Spleen (tissue), 13 donors: ENCODE data around the gene SLC9A7. TPM values are rescaled to one million over a fixed set of nuclear protein-coding genes. Genes with fewer than 3 reads are reported as not detected.

Source experiments
- DNase-seq: peaks from one replicate; pipeline ENCODE4 v3.0.0-alpha.2; 2020
- H3K27ac ChIP-seq, 8 donors: fragments of 200-600 bp; sonication (generic) in 7 of 8; 1 replicate in 4 of 8; 2 replicates in 4 of 8; pipeline versions ENCODE4 v1.5.0 to v1.8.0; 2016 to 2021; ENCODE audit warnings: inconsistent platforms in 4 of 8, mild to moderate bottlenecking in 4 of 8, moderate library complexity in 1 of 8
- H3K27me3 ChIP-seq, 7 donors: fragments of 200-600 bp; sonication (generic) in 6 of 7; replicated peaks in 1 of 7; 1 replicate in 4 of 7; 2 replicates in 3 of 7; pipeline versions ENCODE4 v1.5.0 to v1.8.0; 2016 to 2021; ENCODE audit warnings: inconsistent platforms in 3 of 7, mild to moderate bottlenecking in 1 of 7
- H3K36me3 ChIP-seq, 6 donors: fragments of 200-600 bp; sonication (generic) in 5 of 6; 1 replicate in 4 of 6; 2 replicates in 2 of 6; pipeline versions ENCODE4 v1.5.0 to v1.8.0; 2016 to 2021; ENCODE audit warnings: inconsistent platforms in 2 of 6
- H3K4me1 ChIP-seq, 6 donors: fragments of 200-600 bp; sonication (generic) in 5 of 6; 1 replicate in 3 of 6; 2 replicates in 3 of 6; pipeline versions ENCODE4 v1.5.0 to v1.8.0; 2016 to 2021; ENCODE audit warnings: inconsistent platforms in 3 of 6
- H3K4me3 ChIP-seq, 8 donors: fragments of 200-600 bp; sonication (generic) in 7 of 8; 1 replicate in 4 of 8; 2 replicates in 4 of 8; pipeline versions ENCODE4 v1.5.0 to v1.8.0; 2016 to 2021; ENCODE audit warnings: inconsistent platforms in 4 of 8, mild to moderate bottlenecking in 4 of 8, moderate library complexity in 2 of 8
- H3K9me3 ChIP-seq, 8 donors: fragments of 200-600 bp; sonication (generic) in 7 of 8; 1 replicate in 4 of 8; 2 replicates in 4 of 8; pipeline versions ENCODE4 v1.5.0 to v1.8.0; 2016 to 2021; ENCODE audit warnings: inconsistent platforms in 4 of 8
- POLR2A ChIP-seq, 3 donors: fragments of 450-650 bp; IDR thresholded peaks; one replicate each; pipeline ENCODE4 v1.5.1; 2017; ENCODE audit warnings: antibody characterized with exemption in 3 of 3, mild to moderate bottlenecking in 1 of 3
- POLR2AphosphoS5 ChIP-seq, 3 donors: sonication (generic); formaldehyde crosslinking; IDR thresholded peaks; one replicate each; pipeline ENCODE4 v1.5.1; 2017; ENCODE audit warnings: antibody characterized with exemption in 3 of 3
- WGBS, 5 donors: extraction: QIAGEN DNeasy Blood & Tissue Kit in 3 of 5; methylation state at CpG; one replicate each; pipeline versions ENCODE4 v1.1.5 to v1.1.7; 2013 to 2018; 5-methylcytosine and 5-hydroxymethylcytosine counted together
- intact Hi-C: fragments of 100-400 bp; cut with DNase I; formaldehyde crosslinking; loops from one replicate; pipeline ENCODE4 v1.15.0; 2023; ENCODE audit warnings: low total_unique reads
- long read RNA-seq, 2 donors: transcript quantifications; one replicate each; lab custom pipeline, GENCODE V29; 2026
- polyA plus RNA-seq, 3 donors: library from polyadenylated mRNA; stranded (reverse); fragments of 200-250 nt; gene quantifications; one replicate each; pipeline ENCODE4 v1.2.1, GENCODE V29; 2013
- total RNA-seq, 7 donors: library from RNA; depleted of rRNA in 3 of 7; stranded (reverse); fragments of >200 nt in 3 of 7; fragmentation: NEBNext Ultra II Directional in 4 of 7; extraction: Animal tissue kit (Norgen Biotek cat#: 25700) in 4 of 7; gene quantifications; one replicate each; pipeline versions ENCODE4 v1.1.0 to v1.2.1, GENCODE V29; 2016 to 2021
- TF ChIP-seq, protein P1 (sequence below), 11 experiments: fragments of 200-600 bp in 7 of 11; fragments of 450-650 bp in 4 of 11; sonication (generic) in 4 of 11; IDR thresholded peaks in 8 of 11; conservative IDR thresholded peaks in 3 of 11; 1 replicate in 7 of 11; 2 replicates in 4 of 11; pipeline versions ENCODE4 v1.4.0 to v1.8.0; 2016 to 2021; ENCODE audit warnings: antibody characterized with exemption in 11 of 11, inconsistent platforms in 4 of 11, mild to moderate bottlenecking in 1 of 11
- donor health status: healthy with polysubstance abuse.
- donor health status: DM: no; HTN: no; CAD: no; lungs with moderate emphysema.
- donor health status: DM: no; HTN: no; CAD: no.
- donor health status: Bipolar disorder and iron deficiency.
- donor health status: healthy.
- donor health status: DM: no; HTN: no; CAD: no.
- donor health status: DM: yes; HTN: yes; CAD: no.

The SLC9A7 gene
- 10 to 100 TPM in 6 of 7 donors, 1 to 10 TPM in 1; 9.3 to 25.2 (median 12.9) TPM for total RNA-seq
- polyA plus RNA-seq, result 1 to 10 TPM; 3.2 to 4.6 (median 4.6) TPM
- long read RNA-seq, donor 1, partial matches to known transcripts, result 6 of 6 reads
- long read RNA-seq, donor 1, other reads (novel, unspliced or antisense), result 0 of 6 reads
- long read RNA-seq, donor 2, result 0 reads

DNA sequence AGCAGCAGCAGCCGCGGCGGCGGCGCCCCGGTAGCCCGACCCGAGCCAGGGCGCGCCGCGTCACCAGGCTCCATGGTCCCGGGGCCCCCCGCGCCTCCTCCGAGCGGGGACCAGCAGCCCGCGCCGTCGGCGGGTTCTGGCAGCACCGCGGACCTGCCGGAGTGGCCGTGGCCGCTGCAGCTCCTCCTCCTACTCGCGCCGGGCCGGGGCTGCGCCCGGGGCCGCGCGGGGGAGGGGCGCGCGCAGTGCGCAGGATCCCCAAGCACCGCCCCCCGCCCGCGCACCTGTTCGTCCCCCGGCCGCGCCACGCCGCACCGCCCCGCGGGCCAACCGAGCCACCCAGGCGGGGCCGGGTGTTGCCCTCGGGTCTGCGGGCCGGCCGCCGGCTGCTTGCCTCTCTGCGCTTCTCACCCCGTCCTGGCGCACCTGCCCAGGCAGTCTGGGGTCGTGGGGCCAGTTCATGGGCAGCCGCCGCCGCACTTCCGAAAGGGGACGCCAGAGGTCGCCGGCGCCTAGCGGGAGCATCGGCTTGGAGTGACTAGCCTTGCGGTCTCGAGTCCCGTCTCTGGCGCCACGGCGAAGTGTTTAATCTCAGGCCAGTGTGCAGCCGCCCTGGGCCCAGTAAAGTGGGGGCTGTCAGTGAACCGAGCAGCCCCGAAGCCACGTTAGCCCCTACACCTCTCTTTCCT lies at the start of gene SLC9A7:
Gene SLC9A7, minus strand, starts transcription at position 163 of the 689 bp plus-strand sequence. Its CDS starts 89 bp downstream, at position 74.
- Histone ChIP-seq H3K27me3 (peaks cover 0 to 7% (median 0%) of the 10 kb centered on the region in 7 donors), H3K4me3 (peak within 1 kb of the TSS; percentile 27 to 80 (median 49)), H3K9me3 (peaks cover 0 to 16% (median 3%) of the 10 kb centered on the region in 8 donors), H3K4me1 (peaks cover 0 to 36% (median 5%) of the 10 kb centered on the region in 6 donors), H3K36me3 (no peaks in the 10 kb centered on the region), H3K27ac (peak within 1 kb of the TSS in 7 of 8 donors; percentile 29 to 86 (median 73))
- TF ChIP-seq POLR2AphosphoS5 (IDR thresholded peaks at IDR 0.05), result peak in 2 of 3 donors; percentile 67 to 71
- peak in 1 of 3 donors; percentile 34 for TF ChIP-seq POLR2A (IDR thresholded peaks at IDR 0.05)
- TF ChIP-seq, protein P1, sequence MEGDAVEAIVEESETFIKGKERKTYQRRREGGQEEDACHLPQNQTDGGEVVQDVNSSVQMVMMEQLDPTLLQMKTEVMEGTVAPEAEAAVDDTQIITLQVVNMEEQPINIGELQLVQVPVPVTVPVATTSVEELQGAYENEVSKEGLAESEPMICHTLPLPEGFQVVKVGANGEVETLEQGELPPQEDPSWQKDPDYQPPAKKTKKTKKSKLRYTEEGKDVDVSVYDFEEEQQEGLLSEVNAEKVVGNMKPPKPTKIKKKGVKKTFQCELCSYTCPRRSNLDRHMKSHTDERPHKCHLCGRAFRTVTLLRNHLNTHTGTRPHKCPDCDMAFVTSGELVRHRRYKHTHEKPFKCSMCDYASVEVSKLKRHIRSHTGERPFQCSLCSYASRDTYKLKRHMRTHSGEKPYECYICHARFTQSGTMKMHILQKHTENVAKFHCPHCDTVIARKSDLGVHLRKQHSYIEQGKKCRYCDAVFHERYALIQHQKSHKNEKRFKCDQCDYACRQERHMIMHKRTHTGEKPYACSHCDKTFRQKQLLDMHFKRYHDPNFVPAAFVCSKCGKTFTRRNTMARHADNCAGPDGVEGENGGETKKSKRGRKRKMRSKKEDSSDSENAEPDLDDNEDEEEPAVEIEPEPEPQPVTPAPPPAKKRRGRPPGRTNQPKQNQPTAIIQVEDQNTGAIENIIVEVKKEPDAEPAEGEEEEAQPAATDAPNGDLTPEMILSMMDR (IDR thresholded peaks at IDR 0.05 in 8 of 11, conservative IDR thresholded peaks at IDR 0.05 in 3 of 11), result peak; percentile 46 to 89 (median 79)
- intact Hi-C loops, result no loop called here
- 0 to 33% (median 0%) methylated on average over 8 to 81 of the region's 85 CpGs for WGBS, 5 donors
- peak; percentile 95 for DNase-seq

DNA sequence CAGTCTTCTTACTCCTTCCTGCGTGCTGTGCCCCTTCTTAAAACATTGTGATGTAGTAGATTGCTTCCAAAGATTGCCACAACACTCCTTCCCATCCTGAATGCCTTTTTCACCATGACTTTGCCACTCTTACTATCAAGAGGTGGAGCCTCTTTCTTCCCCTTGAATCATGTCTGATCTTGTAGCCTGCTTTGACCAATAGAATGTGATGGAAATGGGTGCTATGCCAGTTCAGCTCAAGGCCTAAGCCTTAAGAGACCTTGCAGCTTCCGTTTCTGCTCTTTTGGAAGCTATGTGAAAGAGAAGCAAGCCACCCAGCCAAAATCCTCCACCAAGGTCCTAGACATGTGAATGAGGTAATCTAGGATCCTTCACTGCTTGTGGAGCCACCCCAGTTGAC lies 46.4 kb upstream of the SLC9A7 start:
- H3K4me3 ChIP-seq, result no peak overlapping the region
- TF ChIP-seq, protein P1 (IDR thresholded peaks at IDR 0.05 in 8 of 11, conservative IDR thresholded peaks at IDR 0.05 in 3 of 11), result no peak
- no peak for TF ChIP-seq POLR2AphosphoS5 (IDR thresholded peaks at IDR 0.05)
- TF ChIP-seq POLR2A (IDR thresholded peaks at IDR 0.05), result no peak
- no peak overlapping the region for H3K27ac ChIP-seq
- H3K27me3 ChIP-seq, result no peaks in the 10 kb centered on the region
- no peaks in the 10 kb centered on the region for H3K4me1 ChIP-seq
- H3K9me3 ChIP-seq, result no peaks in the 10 kb centered on the region
- no peaks in the 10 kb centered on the region for H3K36me3 ChIP-seq
- intact Hi-C loops, result no loop called here
- DNase-seq, result no peak
- WGBS, 5 donors, result 48 to 92% (median 71%) methylated on average over 2 of the region's 2 CpGs

DNA sequence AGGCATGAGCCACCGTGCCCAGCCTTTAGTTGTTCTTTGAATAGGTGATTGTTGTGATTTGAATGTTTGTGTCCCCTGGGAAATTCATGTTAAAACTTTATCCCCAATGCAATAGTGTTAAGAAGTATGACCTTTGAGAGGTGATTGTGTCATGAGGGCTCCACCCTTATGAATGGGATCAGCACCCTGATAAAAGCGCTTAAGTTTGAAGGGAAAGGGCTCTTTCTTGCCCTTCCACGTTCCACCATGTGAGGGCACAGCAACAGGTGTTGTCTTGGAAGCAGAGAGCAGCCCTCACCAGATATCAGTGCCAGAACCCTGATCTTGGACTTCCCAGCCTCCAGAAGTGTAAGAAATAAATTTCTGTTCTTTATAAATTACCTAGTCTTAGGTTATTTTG lies 44.2 kb upstream of the SLC9A7 start:
- intact Hi-C loops, result no loop called here
- no peak for DNase-seq
- Histone ChIP-seq H3K9me3 (no peaks in the 10 kb centered on the region), H3K27ac (no peak overlapping the region), H3K27me3 (no peaks in the 10 kb centered on the region), H3K4me1 (no peaks in the 10 kb centered on the region), H3K4me3 (no peak overlapping the region), H3K36me3 (no peaks in the 10 kb centered on the region)
- WGBS, 5 donors, result 51 to 71% (median 58%) methylated on average over 2 to 3 of the region's 3 CpGs
- TF ChIP-seq, protein P1 (IDR thresholded peaks at IDR 0.05 in 8 of 11, conservative IDR thresholded peaks at IDR 0.05 in 3 of 11), result no peak
- no peak for TF ChIP-seq POLR2AphosphoS5 (IDR thresholded peaks at IDR 0.05)
- TF ChIP-seq POLR2A (IDR thresholded peaks at IDR 0.05), result no peak

DNA sequence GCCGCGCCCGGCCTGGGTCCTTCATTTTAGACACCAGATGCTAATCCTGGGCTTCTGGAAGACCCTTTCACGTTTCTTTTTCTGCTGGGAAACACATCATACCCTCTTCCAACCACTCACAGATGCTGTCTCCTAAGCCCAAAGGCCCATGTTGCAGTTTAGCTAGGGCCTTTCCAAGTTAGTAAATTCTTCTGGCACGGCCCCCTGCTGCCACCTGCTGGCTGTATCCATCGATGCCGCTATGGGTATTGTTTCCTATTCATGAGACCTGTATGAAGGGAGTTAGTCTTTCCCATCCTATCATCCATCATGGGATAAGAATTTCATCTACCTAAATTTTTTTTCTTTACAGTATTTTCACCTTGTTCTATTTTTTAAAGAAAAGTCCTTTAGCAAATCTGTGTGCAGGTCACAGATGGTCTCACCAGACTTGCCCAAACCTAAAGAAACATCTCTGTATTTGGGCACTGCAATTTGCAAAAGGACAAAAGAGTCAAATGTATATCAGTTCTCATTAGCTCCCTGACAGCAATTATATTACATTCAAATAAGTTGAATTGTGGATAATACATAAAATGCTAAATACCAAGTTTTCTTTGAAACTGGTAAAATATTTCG lies 37.8 kb upstream of the SLC9A7 start:
- Histone ChIP-seq H3K4me1 (peaks cover 0 to 13% (median 2%) of the 10 kb centered on the region in 6 donors), H3K27me3 (no peaks in the 10 kb centered on the region), H3K9me3 (no peaks in the 10 kb centered on the region), H3K27ac (no peak overlapping the region), H3K36me3 (no peaks in the 10 kb centered on the region), H3K4me3 (no peak overlapping the region)
- TF ChIP-seq, protein P1 (IDR thresholded peaks at IDR 0.05 in 8 of 11, conservative IDR thresholded peaks at IDR 0.05 in 3 of 11), result peak in 10 of 11 experiments; percentile 42 to 80 (median 66)
- no peak for TF ChIP-seq POLR2A (IDR thresholded peaks at IDR 0.05)
- no peak for TF ChIP-seq POLR2AphosphoS5 (IDR thresholded peaks at IDR 0.05)
- DNase-seq, result peak; percentile 85
- intact Hi-C loops, result no loop called here
- 47 to 49% (median 48%) methylated on average over 8 of the region's 8 CpGs for WGBS, 5 donors
